Nephron progenitor cell (in vitro differentiated cells): ENCODE data around the gene ZNF90.
"Not testable (repeated sequence)": the region's sequence is repeated elsewhere in the genome, so short reads cannot be mapped to it uniquely, and the experiment has no call there.

Experiments used
- DNase-seq: peaks from one replicate; pipeline ENCODE4 v3.0.0; 2021
- H3K27ac Mint-ChIP-seq: 2 replicates; pipeline ENCODE4 v1.8.0; 2021; ENCODE audit warnings: mild to moderate bottlenecking, moderate library complexity, mixed read lengths
- H3K27me3 Mint-ChIP-seq: 2 replicates; pipeline ENCODE4 v1.8.0; 2021; ENCODE audit warnings: mild to moderate bottlenecking, low read depth, mixed read lengths; ENCODE audit not compliant: poor library complexity
- H3K36me3 Mint-ChIP-seq: 2 replicates; pipeline ENCODE4 v1.8.0; 2021; ENCODE audit warnings: low read depth, mixed read lengths
- H3K4me1 Mint-ChIP-seq: 2 replicates; pipeline ENCODE4 v1.8.0; 2021; ENCODE audit warnings: mixed read lengths
- H3K4me3 Mint-ChIP-seq: 2 replicates; pipeline ENCODE4 v1.8.0; 2021; ENCODE audit warnings: mild to moderate bottlenecking, moderate library complexity, mixed read lengths
- H3K9me3 Mint-ChIP-seq: 2 replicates; pipeline ENCODE4 v1.8.0; 2021; ENCODE audit warnings: mild to moderate bottlenecking, moderate library complexity, mixed read lengths
- CTCF ChIP-seq: fragments of 200-600 bp; sonication (generic); IDR thresholded peaks from 2 replicates; pipeline ENCODE4 v1.5.0; 2021; ENCODE audit warnings: antibody characterized with exemption

ZNF90 gene

DNA sequence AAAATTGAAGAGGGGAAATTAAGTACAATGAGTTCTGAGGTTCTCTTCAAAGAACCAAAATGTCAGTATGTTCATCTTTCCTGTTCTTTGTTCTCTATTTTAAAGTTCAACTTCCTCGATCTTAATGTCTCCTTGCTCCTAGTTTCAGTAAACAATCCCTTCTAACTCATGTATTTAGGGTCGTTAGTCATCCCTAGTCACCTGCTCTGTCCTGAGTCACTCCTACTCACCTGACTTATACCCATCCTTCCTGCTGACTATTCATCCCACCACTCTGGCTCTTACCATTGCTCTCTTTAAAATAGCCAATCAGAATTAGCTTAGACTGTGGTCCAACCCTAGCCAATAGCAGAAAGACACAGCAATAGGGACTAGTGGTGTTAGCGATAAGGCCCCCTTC, 24.3 kb downstream of the ZNF90 start:
- Mint-ChIP-seq H3K27me3 (no peaks in the 10 kb centered on the region), H3K4me1 (no peaks in the 10 kb centered on the region), H3K4me3 (no peak overlapping the region), H3K27ac (no peak overlapping the region), H3K9me3 (peaks cover 11% of the 10 kb centered on the region), H3K36me3 (no peaks in the 10 kb centered on the region)
- no peak for DNase-seq
- no peak for TF ChIP-seq CTCF

GRCh38 chr19:20103091-20103740, 25.4 kb downstream of the ZNF90 start:
- H3K9me3 Mint-ChIP-seq: peaks cover 19% of the 10 kb centered on the region
- DNase-seq: no peak
- TF ChIP-seq CTCF: no peak
- H3K36me3 Mint-ChIP-seq: no peaks in the 10 kb centered on the region
- H3K4me1 Mint-ChIP-seq: no peaks in the 10 kb centered on the region
- no peak overlapping the region for H3K4me3 Mint-ChIP-seq
- no peak overlapping the region for H3K27ac Mint-ChIP-seq
- no peaks in the 10 kb centered on the region for H3K27me3 Mint-ChIP-seq

GRCh38 chr19:20107301-20107700, 29.5 kb downstream of the ZNF90 start:
- no peaks in the 10 kb centered on the region for H3K36me3 Mint-ChIP-seq
- H3K9me3 Mint-ChIP-seq: peaks cover 58% of the 10 kb centered on the region

DNA sequence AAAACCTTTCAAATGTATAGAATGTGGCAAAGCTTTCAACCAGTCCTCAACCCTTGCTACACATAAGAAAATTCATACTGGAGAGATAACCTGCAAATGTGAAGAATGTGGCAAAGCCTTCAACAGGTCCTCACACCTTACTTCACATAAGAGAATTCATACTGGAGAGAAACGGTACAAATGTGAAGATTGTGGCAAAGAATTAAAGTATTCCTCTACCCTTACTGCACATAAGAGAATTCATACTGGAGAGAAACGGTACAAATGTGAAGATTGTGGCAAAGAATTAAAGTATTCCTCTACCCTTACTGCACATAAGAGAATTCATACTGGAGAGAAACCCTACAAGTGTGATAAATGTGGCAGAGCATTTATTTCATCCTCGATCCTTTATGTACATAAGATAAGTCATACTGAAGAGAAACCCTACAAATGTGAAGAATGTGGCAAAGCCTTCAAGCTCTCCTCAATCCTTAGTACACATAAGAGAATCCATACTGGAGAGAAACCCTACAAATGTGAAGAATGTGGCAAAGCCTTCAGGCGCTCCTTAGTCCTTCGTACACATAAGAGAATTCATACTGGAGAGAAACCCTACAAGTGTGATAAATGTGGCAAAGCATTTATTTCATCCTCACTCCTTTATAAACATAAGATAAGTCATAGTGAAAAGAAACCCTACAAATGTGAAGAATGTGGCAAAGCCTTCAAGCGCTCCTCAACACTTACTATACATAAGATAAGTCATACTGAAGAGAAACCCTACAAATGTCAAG, 40.5 kb downstream of the ZNF90 start:
- H3K4me3 Mint-ChIP-seq, H3K36me3 Mint-ChIP-seq, H3K27me3 Mint-ChIP-seq, H3K27ac Mint-ChIP-seq, H3K4me1 Mint-ChIP-seq, DNase-seq: not testable (repeated sequence)
- peaks cover 100% of the 10 kb centered on the region for H3K9me3 Mint-ChIP-seq

More at GRCh38 chr19:20107301-20107700, 29.5 kb downstream of the ZNF90 start:
- Mint-ChIP-seq H3K4me3 (no peak overlapping the region), H3K4me1 (no peaks in the 10 kb centered on the region), H3K27ac (no peak overlapping the region), H3K27me3 (no peaks in the 10 kb centered on the region)
- TF ChIP-seq CTCF: no peak
- DNase-seq: no peak

DNA sequence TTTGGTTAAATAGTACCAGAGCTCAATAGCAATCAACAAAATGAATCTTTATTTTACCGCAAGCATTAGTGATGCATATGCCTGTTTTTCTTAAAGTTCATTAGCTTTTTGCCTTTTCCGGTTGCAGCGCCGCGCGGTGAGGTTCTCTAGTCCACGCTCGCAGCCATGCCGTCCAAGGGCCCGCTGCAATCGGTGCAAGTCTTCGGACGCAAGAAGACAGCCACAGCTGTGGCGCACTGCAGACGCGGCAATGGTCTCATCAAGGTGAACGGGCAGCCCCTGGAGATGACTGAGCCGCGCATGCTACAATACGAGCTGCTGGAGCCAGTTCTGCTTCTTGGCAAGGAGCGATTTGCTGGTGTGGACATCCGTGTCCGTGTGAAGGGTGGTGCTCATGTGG, 47.1 kb downstream of the ZNF90 start:
- peaks cover 95% of the 10 kb centered on the region for H3K9me3 Mint-ChIP-seq

DNA sequence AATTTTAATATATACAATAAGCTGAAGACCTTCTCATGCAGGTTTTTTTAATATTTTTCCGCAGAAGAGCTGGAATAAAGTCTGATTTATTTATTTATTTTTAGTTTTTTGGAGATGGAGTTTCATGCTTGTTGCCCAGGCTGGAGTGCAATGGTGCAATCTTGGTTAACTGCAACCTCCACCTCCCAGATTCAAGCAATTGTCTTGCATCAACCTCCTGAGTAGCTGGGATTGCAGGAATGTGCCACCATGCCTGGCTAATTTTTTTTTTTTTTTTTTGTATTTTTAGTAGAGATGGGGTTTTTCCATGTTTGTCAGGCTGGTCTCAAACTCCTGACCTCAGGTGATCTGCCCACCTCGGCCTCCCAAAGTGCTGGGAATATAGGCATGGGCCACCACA, 55.1 kb downstream of the ZNF90 start:
- H3K4me3 Mint-ChIP-seq, H3K27ac Mint-ChIP-seq: not testable (repeated sequence)

More for the DNA sequence above, 47.1 kb downstream of the ZNF90 start:
- H3K4me1 Mint-ChIP-seq: no peaks in the 10 kb centered on the region
- no peak for TF ChIP-seq CTCF
- DNase-seq: no peak
- no peaks in the 10 kb centered on the region for H3K27me3 Mint-ChIP-seq
- peaks cover 14% of the 10 kb centered on the region for H3K36me3 Mint-ChIP-seq
- no peak overlapping the region for H3K4me3 Mint-ChIP-seq
- H3K27ac Mint-ChIP-seq: no peak overlapping the region

DNA sequence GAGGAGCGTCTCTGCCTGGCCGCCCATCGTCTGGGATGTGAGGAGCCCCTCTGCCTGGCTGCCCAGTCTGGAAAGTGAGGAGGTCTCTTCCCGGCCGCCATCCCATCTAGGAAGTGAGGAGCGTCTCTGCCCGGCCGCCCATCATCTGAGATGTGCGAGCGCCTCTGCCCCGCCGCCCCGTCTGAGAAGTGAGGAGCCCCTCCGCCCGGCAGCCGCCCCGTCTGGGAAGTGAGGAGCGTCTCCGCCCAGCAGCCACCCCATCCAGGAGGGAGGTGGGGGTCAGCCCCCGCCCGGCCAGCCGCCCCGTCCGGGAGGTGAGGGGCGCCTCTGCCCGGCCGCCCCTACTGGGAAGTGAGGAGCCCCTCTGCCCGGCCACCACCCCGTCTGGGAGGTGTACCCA, 59.9 kb downstream of the ZNF90 start:
- not testable (repeated sequence) for H3K4me3 Mint-ChIP-seq, H3K4me1 Mint-ChIP-seq, DNase-seq, H3K27ac Mint-ChIP-seq, H3K27me3 Mint-ChIP-seq
- H3K36me3 Mint-ChIP-seq: peaks cover 72% of the 10 kb centered on the region
- peaks cover 79% of the 10 kb centered on the region for H3K9me3 Mint-ChIP-seq

More for the DNA sequence above, 55.1 kb downstream of the ZNF90 start:
- not testable (repeated sequence) for DNase-seq, H3K4me1 Mint-ChIP-seq, H3K27me3 Mint-ChIP-seq
- Mint-ChIP-seq H3K36me3 (peaks cover 86% of the 10 kb centered on the region), H3K9me3 (peaks cover 81% of the 10 kb centered on the region)
